K562 (cell line): ENCODE data around the gene RBMS1. TPM values are rescaled to one million over a fixed set of nuclear protein-coding genes. Genes with fewer than 3 reads are reported as not detected.

ENCODE experiments used
- ATAC-seq: fragments of 200-7000 bp; cut with Tn5 transposase; 3 replicates; pipeline ENCODE4 v1.9.1; 2020; ENCODE audit warnings: moderate library complexity
- BruUV-seq: library from RNA; stranded (reverse); fragments of 400-500 nt; replicated peaks from 2 replicates; lab custom pipeline; 2021; lab: Mats Ljungman, UMichigan
- CTCF ChIA-PET: fragments of 300-600 bp; formaldehyde crosslinking; extraction: SDS; loops from one replicate; lab custom pipeline; 2021; ENCODE audit warnings: low intra/inter-chr PET ratio; lab: Yijun Ruan, JAX
- POLR2A ChIA-PET: fragments of 300-600, 350-650 bp; sonication (Branson Sonifier 250); formaldehyde crosslinking; extraction: SDS; loops from one replicate; lab custom pipeline; 2021; ENCODE audit warnings: antibody characterized with exemption, inconsistent platforms; lab: Yijun Ruan, JAX
- DNase-seq, 4 experiments: peaks; one replicate each; pipeline versions ENCODE4 v3.0.0 to v3.0.0-alpha.2; 2011 to 2018; ENCODE audit warnings: low spot score in 3 of 4, mixed read lengths in 3 of 4; ENCODE audit errors: extremely low read depth in 1 of 4
- FAIRE-seq: peaks from 2 replicates; lab custom pipeline; 2011; peaks lifted over from hg19 to GRCh38; lab: Jason Lieb, UNC
- H2AFZ ChIP-seq: 2 replicates; pipeline ENCODE4 v1.6.0; 2011; ENCODE audit warnings: low read depth, low read length, control low read depth, inconsistent platforms
- H3K27ac ChIP-seq: fragments of 200-600 bp; 3 replicates; pipeline ENCODE4 v1.8.0; 2011; ENCODE audit warnings: low read depth, mild to moderate bottlenecking, control low read depth, inconsistent platforms, low read length, moderate library complexity, mixed read lengths; ENCODE audit errors: extremely low read depth
- H3K27me3 ChIP-seq, 2 experiments: fragments of 300-600 bp in 1 of 2; 2 replicates in 1 of 2; 3 replicates in 1 of 2; pipeline versions ENCODE4 v1.6.0 to v1.8.0; 2011; ENCODE audit warnings: inconsistent platforms in 2 of 2, low read length in 2 of 2, mild to moderate bottlenecking in 1 of 2, mixed read lengths in 1 of 2, moderate library complexity in 1 of 2; ENCODE audit not compliant: control insufficient read depth in 2 of 2, insufficient read depth in 2 of 2
- H3K36me3 ChIP-seq: fragments of 300-600 bp; 3 replicates; pipeline ENCODE4 v1.8.0; 2011; ENCODE audit warnings: mild to moderate bottlenecking, low read length, inconsistent platforms; ENCODE audit not compliant: control insufficient read depth, insufficient read depth
- H3K4me1 ChIP-seq, 2 experiments: fragments of 200-600 bp in 1 of 2; replicated peaks in 1 of 2; 2 replicates in 1 of 2; 3 replicates in 1 of 2; pipeline versions ENCODE4 v1.5.1 to v1.8.0; 2011; ENCODE audit warnings: inconsistent platforms in 2 of 2, low read length in 2 of 2, mild to moderate bottlenecking in 1 of 2, mixed read lengths in 1 of 2, moderate library complexity in 1 of 2; ENCODE audit not compliant: control insufficient read depth in 2 of 2, insufficient read depth in 2 of 2
- H3K4me2 ChIP-seq: 2 replicates; pipeline ENCODE4 v1.6.1; 2011; ENCODE audit warnings: low read length, control low read depth, inconsistent platforms, mixed read lengths; ENCODE audit not compliant: insufficient read depth
- H3K4me3 ChIP-seq: fragments of 200-600 bp; sonication (generic), shearing (Covaris generic); 2 replicates; pipeline ENCODE4 v1.5.1; 2016; ENCODE audit warnings: control low read depth, inconsistent platforms
- H3K79me2 ChIP-seq: fragments of 200-600 bp; 3 replicates; pipeline ENCODE4 v1.8.0; 2011; ENCODE audit warnings: low read length, inconsistent platforms; ENCODE audit not compliant: control insufficient read depth, insufficient read depth
- H3K9ac ChIP-seq, 2 experiments: 2 replicates each; pipeline versions ENCODE4 v1.6.0 to v1.6.1; 2011; ENCODE audit warnings: low read depth in 2 of 2, low read length in 2 of 2, control low read depth in 1 of 2, inconsistent platforms in 1 of 2, mild to moderate bottlenecking in 1 of 2, mixed read lengths in 1 of 2; ENCODE audit not compliant: insufficient read depth in 1 of 2
- H3K9me1 ChIP-seq: one replicate; pipeline ENCODE4 v1.6.0; 2011; ENCODE audit warnings: inconsistent platforms, mild to moderate bottlenecking, low read length, moderate library complexity; ENCODE audit not compliant: control insufficient read depth, insufficient read depth
- H3K9me3 ChIP-seq: replicated peaks from 2 replicates; pipeline ENCODE4 v1.5.1; 2011; ENCODE audit warnings: low read depth, low read length, inconsistent platforms; ENCODE audit not compliant: control insufficient read depth, insufficient read depth
- H4K20me1 ChIP-seq: replicated peaks from 2 replicates; pipeline ENCODE4 v1.6.1; 2011; ENCODE audit warnings: low read length, inconsistent platforms, mixed read lengths; ENCODE audit not compliant: control insufficient read depth, insufficient read depth
- BRD9 ChIP-seq: fragments of 450-650 bp; IDR thresholded peaks from 2 replicates; pipeline ENCODE4 v1.6.1; 2018; ENCODE audit warnings: low read depth; ENCODE audit not compliant: partially characterized antibody
- CREB1 ChIP-seq, 2 experiments: sonication (generic) in 1 of 2; formaldehyde crosslinking in 1 of 2; IDR thresholded peaks; 2 replicates each; pipeline versions ENCODE4 v1.6.1 to v1.8.0; 2012 to 2022; ENCODE audit warnings: inconsistent platforms in 1 of 2, mild to moderate bottlenecking in 1 of 2, missing genetic modification reagents in 1 of 2, moderate library complexity in 1 of 2
- FOXK2 ChIP-seq, 2 experiments: fragments of 450-650 bp; IDR thresholded peaks in 1 of 2; conservative IDR thresholded peaks in 1 of 2; 2 replicates each; pipeline ENCODE4 v1.6.1; 2016; ENCODE audit warnings: low read depth in 2 of 2, mild to moderate bottlenecking in 1 of 2
- HLTF ChIP-seq: fragments of 450-650 bp; IDR thresholded peaks from 2 replicates; pipeline ENCODE4 v1.6.1; 2016
- MAFG ChIP-seq: fragments of 450-650 bp; conservative IDR thresholded peaks from 2 replicates; pipeline ENCODE4 v1.6.1; 2016; ENCODE audit warnings: missing genetic modification characterization, missing compliant biosample characterization
- NR4A1 ChIP-seq, 2 experiments: fragments of 250-450 bp in 1 of 2; fragments of 450-650 bp in 1 of 2; sonication (Bioruptor Pico) in 1 of 2; IDR thresholded peaks; 2 replicates each; pipeline versions ENCODE4 v1.4.0 to v1.6.1; 2016 to 2020; ENCODE audit warnings: mild to moderate bottlenecking in 2 of 2, missing compliant biosample characterization in 1 of 2, missing genetic modification characterization in 1 of 2, moderate library complexity in 1 of 2
- PTTG1 ChIP-seq: fragments of 450-650 bp; IDR thresholded peaks from 2 replicates; pipeline ENCODE4 v1.6.1; 2016; ENCODE audit warnings: low read depth, mild to moderate bottlenecking, missing genetic modification characterization, missing compliant biosample characterization
- SMAD1 ChIP-seq: fragments of 150-350 bp; IDR thresholded peaks from 2 replicates; pipeline ENCODE4 v1.6.1; 2014; ENCODE audit warnings: low read length, low read depth; ENCODE audit not compliant: partially characterized antibody
- TAF1 ChIP-seq: IDR thresholded peaks from 2 replicates; pipeline ENCODE4 v1.6.1; 2011; ENCODE audit warnings: mild to moderate bottlenecking, low read length, moderate library complexity; ENCODE audit not compliant: insufficient read depth, control insufficient read depth, severe bottlenecking; ENCODE audit errors: extremely low read depth
- ZNF133 ChIP-seq: fragments of 250-450 bp; sonication (Bioruptor Pico); IDR thresholded peaks from 2 replicates; pipeline ENCODE4 v1.4.0; 2020; ENCODE audit warnings: mild to moderate bottlenecking
- ZNF143 ChIP-seq: sonication (generic); formaldehyde crosslinking; IDR thresholded peaks from 2 replicates; pipeline ENCODE4 v1.9.0; 2022; ENCODE audit warnings: mild to moderate bottlenecking, missing genetic modification reagents
- WGBS: fragments of 100-300 bp; shearing (Covaris generic); methylation state at CpG from one replicate; pipeline ENCODE4 v1.1.6; 2016; ENCODE audit warnings: low coverage, mixed read lengths; ENCODE audit not compliant: insufficient coverage; ENCODE audit errors: missing lambda C conversion rate; 5-methylcytosine and 5-hydroxymethylcytosine counted together
- in situ Hi-C: fragments of 300-500 bp; cut with MboI; formaldehyde crosslinking; loops from 4 replicates; pipeline ENCODE4 v1.15.0; 2018; ENCODE audit warnings: inconsistent platforms, mixed read lengths
- intact Hi-C: fragments of 100-400 bp; cut with micrococcal nuclease; formaldehyde crosslinking; loops from 2 replicates; pipeline ENCODE4 v1.14.2; 2022
- polyA plus RNA-seq, 8 experiments: library from polyadenylated mRNA; depleted of rRNA in 4 of 8; stranded (reverse) in 5 of 8; unstranded in 3 of 8; fragments of >200 nt; fragmentation: Nextera tagmentation in 2 of 8; fragmentation: Illumina TruSeq in 1 of 8; extraction: Ambion mirVana in 2 of 8; extraction: Trizol in 1 of 8; gene quantifications; 2 replicates each; pipeline versions ENCODE4 v1.2.1 to v1.2.3, GENCODE V29; 2011 to 2014; ENCODE audit warnings: inconsistent platforms in 1 of 8, missing spikeins in 1 of 8
- total RNA-seq, 7 experiments: library from RNA; depleted of rRNA in 6 of 7; stranded (reverse); fragments of >200 nt in 6 of 7; fragmentation: Illumina TruSeq in 2 of 7; extraction: Trizol in 2 of 7; gene quantifications; 2 replicates each; pipeline versions ENCODE4 v1.2.1 to v1.2.3, GENCODE V29; 2011 to 2021; ENCODE audit warnings: low replicate concordance in 1 of 7
- TF ChIP-seq, protein P1 (sequence below), 2 experiments: fragments of 250-450 bp in 1 of 2; fragments of 450-650 bp in 1 of 2; sonication (Bioruptor Pico) in 1 of 2; IDR thresholded peaks; 2 replicates each; pipeline versions ENCODE4 v1.6.1 to v1.8.0; 2016 to 2021; ENCODE audit warnings: mild to moderate bottlenecking in 2 of 2, moderate library complexity in 2 of 2, missing compliant biosample characterization in 1 of 2, missing genetic modification characterization in 1 of 2
- TF ChIP-seq, protein P2 (sequence below): fragments of 250-450 bp; sonication (Bioruptor Pico); IDR thresholded peaks from 2 replicates; pipeline ENCODE4 v1.8.0; 2021; ENCODE audit warnings: moderate library complexity, mild to moderate bottlenecking, inconsistent platforms
- TF ChIP-seq, protein P3 (sequence below), 2 experiments: fragments of 450-650 bp; IDR thresholded peaks; 2 replicates each; pipeline ENCODE4 v1.6.1; 2016

Gene RBMS1
- total and polyA plus RNA-seq, 9 of the 15 experiments (the other 6 are each of a cell fraction or from before 2014, with no cell fraction given): 0.04 to 0.31 (median 0.09) TPM; not detected in 6

DNA sequence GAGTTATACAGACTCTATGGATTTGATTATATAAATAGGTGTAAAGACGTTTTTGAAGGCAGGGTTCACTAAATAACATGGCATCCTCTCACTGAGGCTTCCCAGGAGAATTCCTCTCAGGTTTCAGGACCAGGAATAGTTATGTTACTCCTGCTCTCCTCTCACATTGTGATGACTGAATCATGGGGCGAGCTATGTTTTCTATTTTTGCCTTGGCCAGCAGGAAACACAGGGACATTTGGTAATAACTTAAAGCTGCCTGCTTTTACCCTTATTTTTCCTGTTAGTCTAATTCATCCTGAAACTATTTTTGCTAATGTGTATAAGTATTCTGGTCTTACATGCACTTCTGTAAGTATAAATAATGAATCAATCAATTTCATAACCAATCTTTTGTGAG is 178.3 kb downstream of the RBMS1 start (continued):
- no peak for TF ChIP-seq PTTG1

DNA sequence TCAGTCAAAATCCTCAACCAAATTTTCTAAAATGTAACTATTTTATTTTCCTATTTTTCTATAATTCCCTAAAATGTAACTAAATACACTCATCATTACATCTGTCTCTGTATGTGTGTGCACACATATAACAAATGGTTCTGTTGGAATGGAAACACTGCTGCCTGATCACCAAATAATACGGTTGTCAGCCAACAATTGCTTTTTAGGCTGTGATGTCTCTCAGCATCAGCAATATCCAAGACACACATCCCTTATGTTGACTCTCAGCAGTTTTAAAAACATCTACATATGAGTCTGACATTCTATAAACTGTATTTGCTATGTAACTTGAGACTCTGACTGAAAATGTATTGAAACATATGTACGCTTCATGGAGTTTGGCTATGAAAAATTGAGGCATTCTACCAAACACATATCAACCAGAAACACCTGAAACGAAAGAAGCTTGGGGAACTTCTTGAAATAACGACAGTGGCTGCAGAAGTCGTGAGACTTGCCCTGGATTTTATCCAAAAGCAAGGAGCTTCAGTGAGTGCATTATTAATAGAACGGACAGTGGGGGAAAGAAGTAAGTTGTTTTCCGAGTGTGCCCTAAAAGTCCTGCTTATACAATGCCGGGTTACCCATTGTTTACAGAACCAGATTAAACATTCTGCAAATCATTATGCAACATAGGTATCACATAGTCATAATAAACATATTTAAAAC is 183.3 kb downstream of the RBMS1 start:
- CTCF ChIA-PET: no interaction called here
- DNase-seq (no peak), FAIRE-seq (no peak), ATAC-seq (no peak)
- no peaks in the 10 kb centered on the region for H3K36me3 ChIP-seq
- WGBS: 1% methylated on average over 8 of the region's 8 CpGs
- no peaks in the 10 kb centered on the region for H4K20me1 ChIP-seq
- H3K9ac ChIP-seq: no peak overlapping the region
- no peak overlapping the region for H3K4me3 ChIP-seq
- H3K27me3 ChIP-seq: no peaks in the 10 kb centered on the region
- POLR2A ChIA-PET: no interaction called here
- H3K4me2 ChIP-seq: no peak overlapping the region
- no peak overlapping the region for H3K27ac ChIP-seq
- no peaks in the 10 kb centered on the region for H3K4me1 ChIP-seq
- BruUV-seq: no TSS peak
- H3K9me1 ChIP-seq: no peaks in the 10 kb centered on the region
- no peaks in the 10 kb centered on the region for H3K9me3 ChIP-seq
- no peaks in the 10 kb centered on the region for H3K79me2 ChIP-seq
- no peak overlapping the region for H2AFZ ChIP-seq
- in situ Hi-C loops (no loop called here), intact Hi-C loops (no loop called here)
- TF ChIP-seq, protein P1, sequence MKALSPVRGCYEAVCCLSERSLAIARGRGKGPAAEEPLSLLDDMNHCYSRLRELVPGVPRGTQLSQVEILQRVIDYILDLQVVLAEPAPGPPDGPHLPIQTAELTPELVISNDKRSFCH (CRISPR knock-in tag; IDR thresholded peaks at IDR 0.05): no peak
- TF ChIP-seq, protein P1 (tag; IDR thresholded peaks at IDR 0.05): no peak
- TF ChIP-seq FOXK2 (conservative IDR thresholded peaks at IDR 0.05 in 1 of 2, IDR thresholded peaks at IDR 0.05 in 1 of 2; ENCODE audit: low read depth in 2 of 2): no peak
- TF ChIP-seq, protein P2, sequence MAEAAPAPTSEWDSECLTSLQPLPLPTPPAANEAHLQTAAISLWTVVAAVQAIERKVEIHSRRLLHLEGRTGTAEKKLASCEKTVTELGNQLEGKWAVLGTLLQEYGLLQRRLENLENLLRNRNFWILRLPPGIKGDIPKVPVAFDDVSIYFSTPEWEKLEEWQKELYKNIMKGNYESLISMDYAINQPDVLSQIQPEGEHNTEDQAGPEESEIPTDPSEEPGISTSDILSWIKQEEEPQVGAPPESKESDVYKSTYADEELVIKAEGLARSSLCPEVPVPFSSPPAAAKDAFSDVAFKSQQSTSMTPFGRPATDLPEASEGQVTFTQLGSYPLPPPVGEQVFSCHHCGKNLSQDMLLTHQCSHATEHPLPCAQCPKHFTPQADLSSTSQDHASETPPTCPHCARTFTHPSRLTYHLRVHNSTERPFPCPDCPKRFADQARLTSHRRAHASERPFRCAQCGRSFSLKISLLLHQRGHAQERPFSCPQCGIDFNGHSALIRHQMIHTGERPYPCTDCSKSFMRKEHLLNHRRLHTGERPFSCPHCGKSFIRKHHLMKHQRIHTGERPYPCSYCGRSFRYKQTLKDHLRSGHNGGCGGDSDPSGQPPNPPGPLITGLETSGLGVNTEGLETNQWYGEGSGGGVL (CRISPR knock-in tag): no peak
- no peak for TF ChIP-seq CREB1 (IDR thresholded peaks at IDR 0.05)
- no peak for TF ChIP-seq CREB1 (CRISPR knock-in tag; IDR thresholded peaks at IDR 0.05)
- TF ChIP-seq BRD9: no peak
- TF ChIP-seq MAFG (tag): no peak
- TF ChIP-seq ZNF143: no peak
- no peak for TF ChIP-seq SMAD1
- TF ChIP-seq, protein P3, sequence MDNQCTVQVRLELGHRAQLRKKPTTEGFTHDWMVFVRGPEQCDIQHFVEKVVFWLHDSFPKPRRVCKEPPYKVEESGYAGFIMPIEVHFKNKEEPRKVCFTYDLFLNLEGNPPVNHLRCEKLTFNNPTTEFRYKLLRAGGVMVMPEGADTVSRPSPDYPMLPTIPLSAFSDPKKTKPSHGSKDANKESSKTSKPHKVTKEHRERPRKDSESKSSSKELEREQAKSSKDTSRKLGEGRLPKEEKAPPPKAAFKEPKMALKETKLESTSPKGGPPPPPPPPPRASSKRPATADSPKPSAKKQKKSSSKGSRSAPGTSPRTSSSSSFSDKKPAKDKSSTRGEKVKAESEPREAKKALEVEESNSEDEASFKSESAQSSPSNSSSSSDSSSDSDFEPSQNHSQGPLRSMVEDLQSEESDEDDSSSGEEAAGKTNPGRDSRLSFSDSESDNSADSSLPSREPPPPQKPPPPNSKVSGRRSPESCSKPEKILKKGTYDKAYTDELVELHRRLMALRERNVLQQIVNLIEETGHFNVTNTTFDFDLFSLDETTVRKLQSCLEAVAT (IDR thresholded peaks at IDR 0.05): no peak
- no peak for TF ChIP-seq TAF1
- TF ChIP-seq NR4A1 (CRISPR knock-in tag; IDR thresholded peaks at IDR 0.05): no peak
- TF ChIP-seq NR4A1 (tag; IDR thresholded peaks at IDR 0.05): no peak
- TF ChIP-seq HLTF: no peak
- TF ChIP-seq ZNF133 (CRISPR knock-in tag): no peak
